ENCODE data around the gene HDAC8. TPM values are rescaled to one million over a fixed set of nuclear protein-coding genes. Genes with fewer than 3 reads are reported as not detected.
"Not testable (repeated sequence)": the region's sequence is repeated elsewhere in the genome, so short reads cannot be mapped to it uniquely, and the experiment has no call there.

Gene HDAC8
- total RNA-seq, 4 donors from 2014 or later = 16.3 to 27.0 (median 20.2) TPM

DNA sequence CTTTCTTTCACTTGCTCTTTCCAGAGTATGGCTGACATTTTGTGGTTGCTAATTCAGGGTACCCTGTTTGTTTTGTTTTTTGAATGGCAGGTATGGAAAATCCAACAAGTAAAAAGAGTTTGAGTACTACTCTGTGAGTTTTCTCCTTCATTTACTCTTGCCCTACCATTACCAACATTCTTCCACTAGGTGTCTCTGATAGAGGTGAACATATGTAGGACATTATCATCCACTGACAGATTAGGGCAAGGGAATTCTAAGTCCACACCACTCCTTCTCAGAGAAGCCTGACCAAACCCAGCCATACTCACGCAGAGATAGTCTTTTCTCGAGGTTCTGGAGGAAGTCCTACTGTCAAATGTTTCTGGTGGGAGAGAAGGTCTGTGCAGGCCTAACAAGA, 36.7 kb upstream of the HDAC8 start:
- H3K27me3 ChIP-seq = no peaks in the 10 kb centered on the region
- H3K4me3 ChIP-seq = no peak overlapping the region
- DNase-seq (ENCODE audit: low spot score in 2 of 2) = no peak
- no peaks in the 10 kb centered on the region for H3K36me3 ChIP-seq
- no peaks in the 10 kb centered on the region for H3K4me1 ChIP-seq
- WGBS = 58% methylated on average over 2 of the region's 2 CpGs
- no peak overlapping the region for H3K27ac ChIP-seq
- TF ChIP-seq POLR2AphosphoS5 (IDR thresholded peaks at IDR 0.05) = no peak
- TF ChIP-seq, protein P1, sequence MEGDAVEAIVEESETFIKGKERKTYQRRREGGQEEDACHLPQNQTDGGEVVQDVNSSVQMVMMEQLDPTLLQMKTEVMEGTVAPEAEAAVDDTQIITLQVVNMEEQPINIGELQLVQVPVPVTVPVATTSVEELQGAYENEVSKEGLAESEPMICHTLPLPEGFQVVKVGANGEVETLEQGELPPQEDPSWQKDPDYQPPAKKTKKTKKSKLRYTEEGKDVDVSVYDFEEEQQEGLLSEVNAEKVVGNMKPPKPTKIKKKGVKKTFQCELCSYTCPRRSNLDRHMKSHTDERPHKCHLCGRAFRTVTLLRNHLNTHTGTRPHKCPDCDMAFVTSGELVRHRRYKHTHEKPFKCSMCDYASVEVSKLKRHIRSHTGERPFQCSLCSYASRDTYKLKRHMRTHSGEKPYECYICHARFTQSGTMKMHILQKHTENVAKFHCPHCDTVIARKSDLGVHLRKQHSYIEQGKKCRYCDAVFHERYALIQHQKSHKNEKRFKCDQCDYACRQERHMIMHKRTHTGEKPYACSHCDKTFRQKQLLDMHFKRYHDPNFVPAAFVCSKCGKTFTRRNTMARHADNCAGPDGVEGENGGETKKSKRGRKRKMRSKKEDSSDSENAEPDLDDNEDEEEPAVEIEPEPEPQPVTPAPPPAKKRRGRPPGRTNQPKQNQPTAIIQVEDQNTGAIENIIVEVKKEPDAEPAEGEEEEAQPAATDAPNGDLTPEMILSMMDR (IDR thresholded peaks at IDR 0.05) = no peak
- no peak for TF ChIP-seq EP300 (IDR thresholded peaks at IDR 0.05)
- TF ChIP-seq POLR2A (IDR thresholded peaks at IDR 0.05) = no peak
- no peaks in the 10 kb centered on the region for H3K9me3 ChIP-seq

DNA sequence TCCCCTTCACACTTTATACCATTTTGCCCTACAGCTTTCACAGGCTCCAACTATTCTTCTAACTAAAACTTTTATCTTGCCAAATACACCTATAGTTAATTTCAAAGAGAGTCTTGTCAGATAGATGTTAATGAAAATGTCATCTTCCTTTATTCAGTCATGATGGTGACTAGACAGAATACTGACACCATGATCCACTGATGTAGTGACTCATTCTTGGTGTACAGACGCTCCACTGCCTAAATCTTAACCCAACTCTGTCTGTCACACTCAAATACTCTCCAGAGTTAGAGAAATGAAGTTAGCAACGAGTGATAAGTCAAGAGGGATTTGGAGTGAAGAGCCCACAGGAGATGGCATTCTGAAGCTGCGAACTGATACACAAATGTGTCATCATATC, 32.1 kb upstream of the HDAC8 start:
- Histone ChIP-seq H3K9me3 (no peaks in the 10 kb centered on the region), H3K27me3 (no peaks in the 10 kb centered on the region), H3K4me1 (no peaks in the 10 kb centered on the region), H3K27ac (no peak overlapping the region), H3K36me3 (no peaks in the 10 kb centered on the region), H3K4me3 (no peak overlapping the region)
- no peak for DNase-seq (ENCODE audit: low spot score in 2 of 2)
- WGBS = 61% methylated on average over 3 of the region's 3 CpGs
- no peak for TF ChIP-seq POLR2AphosphoS5 (IDR thresholded peaks at IDR 0.05)
- no peak for TF ChIP-seq POLR2A (IDR thresholded peaks at IDR 0.05)
- TF ChIP-seq, protein P1 (IDR thresholded peaks at IDR 0.05) = no peak
- TF ChIP-seq EP300 (IDR thresholded peaks at IDR 0.05) = no peak

- no peaks in the 10 kb centered on the region for H3K27me3 ChIP-seq
- no peak overlapping the region for H3K4me3 ChIP-seq
- no peaks in the 10 kb centered on the region for H3K4me1 ChIP-seq
- H3K27ac ChIP-seq = no peak overlapping the region
- no peaks in the 10 kb centered on the region for H3K36me3 ChIP-seq
- no peak for DNase-seq (ENCODE audit: low spot score in 2 of 2)
- TF ChIP-seq EP300 (IDR thresholded peaks at IDR 0.05) (no peak), POLR2AphosphoS5 (IDR thresholded peaks at IDR 0.05) (no peak), POLR2A (IDR thresholded peaks at IDR 0.05) (no peak)
- TF ChIP-seq, protein P1 (IDR thresholded peaks at IDR 0.05) = no peak
- 89% methylated on average over 2 of the region's 2 CpGs for WGBS
- no peaks in the 10 kb centered on the region for H3K9me3 ChIP-seq
Measured at GRCh38 chrX:72604112-72604511, 31.5 kb upstream of the HDAC8 start.

- not testable (repeated sequence) for H3K4me1 ChIP-seq; H3K9me3 ChIP-seq; H3K36me3 ChIP-seq; H3K4me3 ChIP-seq; H3K27me3 ChIP-seq; H3K27ac ChIP-seq; DNase-seq (ENCODE audit: low spot score in 2 of 2)
- 79% methylated on average over 4 of the region's 4 CpGs for WGBS
Measured at GRCh38 chrX:72591038-72591437, 18.4 kb upstream of the HDAC8 start.

- Histone ChIP-seq H3K4me3 (no peak overlapping the region), H3K27ac (no peak overlapping the region), H3K4me1 (no peaks in the 10 kb centered on the region), H3K9me3 (no peaks in the 10 kb centered on the region), H3K27me3 (no peaks in the 10 kb centered on the region), H3K36me3 (no peaks in the 10 kb centered on the region)
- DNase-seq (ENCODE audit: low spot score in 2 of 2) = no peak
- TF ChIP-seq, protein P1 (IDR thresholded peaks at IDR 0.05) = no peak
- no peak for TF ChIP-seq POLR2AphosphoS5 (IDR thresholded peaks at IDR 0.05)
- WGBS = 79% methylated on average over 3 of the region's 3 CpGs
Measured at GRCh38 chrX:72584163-72584562, 11.5 kb upstream of the HDAC8 start.

- WGBS = 72% methylated on average over 7 of the region's 7 CpGs
- no peak overlapping the region for H3K27ac ChIP-seq
Measured at GRCh38 chrX:72576141-72576894, 3.7 kb upstream of the HDAC8 start.

More at GRCh38 chrX:72576141-72576894, 3.7 kb upstream of the HDAC8 start:
- Histone ChIP-seq H3K4me1 (peaks cover 5% of the 10 kb centered on the region), H3K27me3 (no peaks in the 10 kb centered on the region), H3K9me3 (no peaks in the 10 kb centered on the region), H3K4me3 (no peak overlapping the region), H3K36me3 (no peaks in the 10 kb centered on the region)
- no peak for DNase-seq (ENCODE audit: low spot score in 2 of 2)
- TF ChIP-seq EP300 (IDR thresholded peaks at IDR 0.05) (no peak), POLR2A (IDR thresholded peaks at IDR 0.05) (no peak), POLR2AphosphoS5 (IDR thresholded peaks at IDR 0.05) (no peak)
- TF ChIP-seq, protein P1 (IDR thresholded peaks at IDR 0.05) = no peak

Measured in suprapubic skin (tissue), 4 donors.